Measurements from ENCODE around the gene GNG7.
"Not testable (repeated sequence)": the region's sequence is repeated elsewhere in the genome, so short reads cannot be mapped to it uniquely, and the experiment has no call there.

The GNG7 gene

DNA sequence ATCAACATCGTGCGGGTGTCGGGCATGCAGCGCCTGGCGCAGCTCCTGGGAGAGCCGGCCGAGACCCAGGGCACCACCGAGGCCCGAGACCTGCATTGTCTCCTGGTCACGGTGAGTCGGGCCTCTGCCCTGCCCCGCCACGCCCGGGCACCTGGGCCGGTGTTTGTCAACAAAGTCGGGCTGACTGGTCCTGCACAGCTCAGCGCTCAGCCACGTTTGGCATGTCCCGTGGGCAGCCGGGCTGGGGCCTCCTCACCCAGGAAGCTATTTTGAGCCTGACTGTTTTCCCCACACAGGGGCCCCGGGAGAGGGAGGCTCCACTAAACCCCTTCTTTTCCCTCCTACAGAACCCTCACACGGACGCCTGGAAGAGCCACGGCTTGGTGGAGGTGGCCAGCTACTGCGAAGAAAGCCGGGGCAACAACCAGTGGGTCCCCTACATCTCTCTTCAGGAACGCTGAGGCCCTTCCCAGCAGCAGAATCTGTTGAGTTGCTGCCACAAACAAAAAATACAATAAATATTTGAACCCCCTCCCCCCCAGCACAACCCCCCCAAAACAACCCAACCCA is 225.3 kb downstream of the GNG7 start:
- Mint-ChIP-seq H3K4me3 (peak overlapping the region; percentile 99), H3K27me3 (no peaks in the 10 kb centered on the region), H3K36me3 (ENCODE audit: insufficient read depth) (peaks cover 38% of the 10 kb centered on the region), H3K9me3 (no peaks in the 10 kb centered on the region), H3K4me1 (peaks cover 33% of the 10 kb centered on the region), H3K27ac (ENCODE audit: low read depth) (peak overlapping the region; percentile 98)
- DNase-seq (ENCODE audit: low spot score in 2 of 2), result no peak
- no peak for ATAC-seq (replicated peaks; ENCODE audit: extremely low read depth, poor library complexity, severe bottlenecking)

DNA sequence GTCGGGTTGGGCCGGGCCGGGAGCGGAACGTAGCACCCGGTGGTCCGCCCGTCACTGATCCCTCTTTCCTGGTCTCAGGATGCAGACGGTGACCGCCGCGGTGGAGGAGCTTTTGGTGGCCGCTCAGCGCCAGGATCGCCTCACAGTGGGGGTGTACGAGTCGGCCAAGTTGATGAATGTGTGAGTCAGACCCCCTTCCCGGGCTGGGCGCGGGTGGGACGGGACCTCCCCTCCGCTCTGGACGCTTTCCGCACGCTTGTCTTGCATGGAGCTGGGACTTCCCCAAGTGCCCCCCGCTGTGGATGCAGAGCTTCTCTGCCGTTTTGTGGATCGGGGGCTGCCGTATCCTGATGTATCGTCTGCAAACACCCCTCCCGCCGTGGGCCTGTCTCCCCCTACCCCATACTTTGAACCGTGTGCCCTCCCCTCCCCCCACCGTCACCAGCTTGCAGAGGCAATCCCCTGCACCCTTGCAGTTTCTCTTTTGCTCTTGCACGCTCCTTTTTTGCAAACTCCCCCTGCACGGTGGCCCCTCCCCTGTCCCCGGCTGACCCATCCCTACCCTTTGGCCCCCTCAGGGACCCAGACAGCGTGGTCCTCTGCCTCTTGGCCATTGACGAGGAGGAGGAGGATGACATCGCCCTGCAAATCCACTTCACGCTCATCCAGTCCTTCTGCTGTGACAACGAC is 225.9 kb downstream of the GNG7 start:
- Mint-ChIP-seq H3K9me3 (no peaks in the 10 kb centered on the region), H3K36me3 (ENCODE audit: insufficient read depth) (peaks cover 38% of the 10 kb centered on the region), H3K27me3 (no peaks in the 10 kb centered on the region), H3K4me3 (peak overlapping the region; percentile 99), H3K4me1 (peaks cover 33% of the 10 kb centered on the region), H3K27ac (ENCODE audit: low read depth) (peak overlapping the region; percentile 98)
- DNase-seq (ENCODE audit: low spot score in 2 of 2), result peak in 1 of 2 donors; percentile 35
- ATAC-seq (replicated peaks; ENCODE audit: extremely low read depth, poor library complexity, severe bottlenecking), result peak; percentile 1

DNA sequence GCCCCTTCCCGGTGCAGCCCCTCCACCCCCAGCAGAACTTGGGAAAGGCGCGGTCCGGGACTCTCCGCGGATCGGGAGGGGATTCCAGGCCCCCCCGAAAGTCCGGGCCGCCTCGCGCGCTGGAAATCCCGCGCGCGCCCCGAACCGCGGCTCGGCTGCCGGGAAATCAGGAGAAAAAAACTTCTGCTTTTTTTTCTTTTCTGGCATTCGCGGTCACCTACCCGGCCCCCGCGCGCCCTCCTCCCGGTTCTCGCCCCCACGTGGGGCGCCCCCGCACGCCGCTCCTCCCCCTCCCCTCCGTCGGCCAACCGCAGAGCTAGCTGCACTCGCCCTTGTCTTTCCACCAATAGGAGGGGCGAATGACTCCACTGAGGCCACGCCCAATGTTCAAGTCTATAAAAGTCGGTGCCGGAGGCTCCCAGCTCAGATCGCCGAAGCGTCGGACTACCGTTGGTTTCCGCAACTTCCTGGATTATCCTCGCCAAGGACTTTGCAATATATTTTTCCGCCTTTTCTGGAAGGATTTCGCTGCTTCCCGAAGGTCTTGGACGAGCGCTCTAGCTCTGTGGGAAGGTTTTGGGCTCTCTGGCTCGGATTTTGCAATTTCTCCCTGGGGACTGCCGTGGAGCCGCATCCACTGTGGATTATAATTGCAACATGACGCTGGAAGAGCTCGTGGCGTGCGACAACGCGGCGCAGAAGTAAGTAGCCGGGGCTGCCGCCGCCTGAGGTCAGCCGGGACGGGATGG is 226.6 kb downstream of the GNG7 start, which contains the start of gene GADD45B:
GADD45B (plus strand) TSS at position 426 of the 749 bp plus-strand sequence; CDS start at position 658, 232 bp downstream.
- Mint-ChIP-seq H3K4me1 (peaks cover 33% of the 10 kb centered on the region), H3K9me3 (no peaks in the 10 kb centered on the region), H3K36me3 (ENCODE audit: insufficient read depth) (peaks cover 38% of the 10 kb centered on the region), H3K4me3 (peak within 1 kb of the TSS; percentile 99), H3K27me3 (no peaks in the 10 kb centered on the region), H3K27ac (ENCODE audit: low read depth) (peak within 1 kb of the TSS; percentile 98)
- DNase-seq (ENCODE audit: low spot score in 2 of 2) (peak; percentile 96 to 98), ATAC-seq (replicated peaks; ENCODE audit: extremely low read depth, poor library complexity, severe bottlenecking) (peak; percentile 61)

DNA sequence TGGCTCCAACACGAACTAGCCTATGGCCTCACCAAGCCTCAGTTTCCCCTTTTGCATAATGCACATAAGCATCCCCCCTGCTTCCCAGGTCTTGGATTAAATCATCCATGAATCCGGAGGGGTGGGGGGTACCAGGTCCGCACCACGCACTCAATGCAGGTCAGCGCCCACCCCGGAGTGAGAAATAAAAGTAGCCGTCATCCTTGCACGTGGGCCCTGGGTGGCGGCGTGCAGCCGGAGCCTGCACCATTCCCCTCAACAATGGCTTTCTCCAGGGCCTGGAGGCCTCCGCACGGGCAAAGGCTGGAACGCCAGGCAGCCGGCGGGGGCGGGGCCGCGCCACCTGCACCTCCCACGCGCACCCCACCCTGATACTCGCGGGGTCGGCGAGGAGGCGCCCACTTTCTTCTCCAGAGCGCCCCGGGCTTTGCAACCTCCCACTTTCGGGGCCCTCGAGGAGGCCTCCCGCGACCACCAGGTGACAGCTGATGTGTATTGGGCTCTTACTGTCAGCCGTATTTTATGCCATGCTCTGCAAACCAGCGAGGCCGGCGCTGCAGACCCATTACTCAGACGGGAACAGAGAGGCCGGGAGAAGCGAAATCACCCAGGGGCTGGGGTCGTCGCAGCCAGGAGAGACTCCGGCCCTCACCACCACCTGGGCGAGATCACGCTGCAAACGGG is 227.3 kb downstream of the GNG7 start:
- peaks cover 33% of the 10 kb centered on the region for H3K4me1 Mint-ChIP-seq
- H3K27me3 Mint-ChIP-seq, result no peaks in the 10 kb centered on the region
- H3K4me3 Mint-ChIP-seq, result peak overlapping the region; percentile 99
- H3K9me3 Mint-ChIP-seq, result no peaks in the 10 kb centered on the region
- peak overlapping the region; percentile 98 for H3K27ac Mint-ChIP-seq (ENCODE audit: low read depth)
- peak; percentile 24 for ATAC-seq (replicated peaks; ENCODE audit: extremely low read depth, poor library complexity, severe bottlenecking)
- peak; percentile 35 to 41 for DNase-seq (ENCODE audit: low spot score in 2 of 2)
- peaks cover 38% of the 10 kb centered on the region for H3K36me3 Mint-ChIP-seq (ENCODE audit: insufficient read depth)

DNA sequence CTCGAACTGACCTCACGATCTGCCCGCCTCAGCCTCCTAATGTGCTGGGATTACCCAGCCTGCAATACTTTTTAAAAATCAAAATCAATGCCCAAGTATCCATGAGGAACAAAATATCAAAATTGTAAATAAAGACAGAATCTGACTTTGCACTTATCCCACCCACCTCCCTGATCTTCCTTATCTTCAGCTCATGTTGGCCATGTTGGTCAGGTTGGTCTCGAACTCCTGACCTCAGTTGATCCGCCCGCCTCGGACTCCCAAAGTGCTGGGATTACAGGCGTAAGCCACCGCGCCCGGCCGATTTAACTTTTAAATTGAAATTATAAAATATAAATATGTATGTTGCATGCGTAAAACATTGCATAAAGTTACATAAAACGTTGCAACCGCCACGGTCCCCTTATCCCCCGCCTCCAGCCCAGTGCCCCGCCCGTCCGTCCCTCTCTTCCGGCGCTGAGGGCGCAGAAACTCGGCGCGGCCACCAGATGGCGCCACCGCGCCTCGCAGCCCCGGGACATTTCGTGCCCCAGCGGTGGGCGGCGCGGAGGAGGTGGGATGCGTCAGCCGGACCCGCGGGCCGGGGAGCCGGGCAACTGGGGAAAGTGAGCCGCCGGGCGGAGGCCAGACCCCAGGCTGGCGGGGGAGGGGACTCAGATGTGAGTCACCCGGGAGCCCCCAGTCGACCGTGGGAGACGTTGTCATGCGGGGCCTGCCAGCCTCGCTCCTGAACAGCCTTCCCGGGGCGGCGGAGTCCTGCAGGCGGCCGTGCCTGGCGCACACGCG is 228.1 kb downstream of the GNG7 start:
- H3K4me1 Mint-ChIP-seq, result peaks cover 33% of the 10 kb centered on the region
- DNase-seq (ENCODE audit: low spot score in 2 of 2) (peak; percentile 79 to 80), ATAC-seq (replicated peaks; ENCODE audit: extremely low read depth, poor library complexity, severe bottlenecking) (peak; percentile 40)
- H3K4me3 Mint-ChIP-seq, result peak overlapping the region; percentile 99
- peak overlapping the region; percentile 98 for H3K27ac Mint-ChIP-seq (ENCODE audit: low read depth)
- peaks cover 38% of the 10 kb centered on the region for H3K36me3 Mint-ChIP-seq (ENCODE audit: insufficient read depth)
- no peaks in the 10 kb centered on the region for H3K9me3 Mint-ChIP-seq
- no peaks in the 10 kb centered on the region for H3K27me3 Mint-ChIP-seq

DNA sequence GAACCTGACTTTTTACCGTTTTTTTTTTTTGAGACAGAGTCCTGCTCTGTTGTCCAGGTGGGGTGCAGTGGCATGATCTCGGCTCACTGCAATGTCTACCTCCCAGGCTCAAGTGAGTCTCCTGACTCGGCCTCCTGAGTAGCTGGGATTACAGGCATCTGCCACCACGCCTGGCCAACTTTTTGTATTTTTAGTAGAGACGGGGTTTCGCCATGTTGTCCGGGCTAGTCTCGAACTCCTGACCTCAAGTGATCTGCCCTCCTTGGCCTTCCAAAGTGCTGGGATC is 232.6 kb downstream of the GNG7 start:
- not testable (repeated sequence) for H3K27me3 Mint-ChIP-seq; DNase-seq (ENCODE audit: low spot score in 2 of 2); ATAC-seq (replicated peaks; ENCODE audit: extremely low read depth, poor library complexity, severe bottlenecking); H3K4me1 Mint-ChIP-seq; H3K27ac Mint-ChIP-seq (ENCODE audit: low read depth); H3K9me3 Mint-ChIP-seq; H3K4me3 Mint-ChIP-seq; H3K36me3 Mint-ChIP-seq (ENCODE audit: insufficient read depth)

DNA sequence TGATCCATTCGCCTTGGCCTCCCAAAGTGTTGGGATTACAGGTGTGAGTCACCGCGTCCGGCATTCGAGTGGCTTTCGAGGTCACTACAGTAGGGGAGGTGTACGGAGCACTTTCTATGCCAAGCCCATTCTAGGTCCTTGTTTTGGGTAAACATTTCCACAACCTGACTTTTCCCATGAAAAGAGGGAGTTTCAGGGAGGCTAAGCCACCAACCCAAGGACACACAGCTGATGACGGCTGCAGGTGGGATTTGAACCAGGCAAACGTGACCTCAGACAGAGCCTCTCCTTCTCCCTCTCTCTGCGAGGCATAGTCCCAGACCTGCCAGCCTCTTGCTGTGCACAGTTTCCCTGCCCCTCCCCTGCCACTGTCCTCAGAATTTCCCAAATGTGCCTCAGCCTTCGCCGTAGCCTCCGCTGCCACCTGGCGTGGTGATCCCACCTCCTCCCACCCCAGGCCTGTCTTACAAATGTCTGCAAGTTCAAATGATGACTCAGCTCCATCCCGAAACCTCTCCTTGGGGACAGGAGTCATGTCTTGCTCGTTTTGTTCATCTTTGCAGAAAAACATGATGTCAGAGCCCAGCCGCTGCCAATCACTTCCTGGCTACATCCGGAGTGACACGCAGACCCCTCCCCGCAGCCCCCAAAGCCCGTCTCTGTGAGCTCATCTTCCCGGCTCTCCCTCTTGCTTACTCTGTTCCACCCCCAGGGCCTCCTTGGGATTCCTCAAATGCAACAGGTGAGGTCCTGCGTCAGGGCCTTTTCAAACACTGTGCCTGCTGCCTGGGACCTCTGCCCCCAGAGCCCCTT is 233.2 kb downstream of the GNG7 start:
- H3K27ac Mint-ChIP-seq (ENCODE audit: low read depth), result no peak overlapping the region
- no peak for ATAC-seq (replicated peaks; ENCODE audit: extremely low read depth, poor library complexity, severe bottlenecking)
- DNase-seq (ENCODE audit: low spot score in 2 of 2), result no peak
- H3K9me3 Mint-ChIP-seq, result no peaks in the 10 kb centered on the region
- no peaks in the 10 kb centered on the region for H3K4me1 Mint-ChIP-seq
- no peaks in the 10 kb centered on the region for H3K27me3 Mint-ChIP-seq
- H3K36me3 Mint-ChIP-seq (ENCODE audit: insufficient read depth), result no peaks in the 10 kb centered on the region
- H3K4me3 Mint-ChIP-seq, result no peak overlapping the region

DNA sequence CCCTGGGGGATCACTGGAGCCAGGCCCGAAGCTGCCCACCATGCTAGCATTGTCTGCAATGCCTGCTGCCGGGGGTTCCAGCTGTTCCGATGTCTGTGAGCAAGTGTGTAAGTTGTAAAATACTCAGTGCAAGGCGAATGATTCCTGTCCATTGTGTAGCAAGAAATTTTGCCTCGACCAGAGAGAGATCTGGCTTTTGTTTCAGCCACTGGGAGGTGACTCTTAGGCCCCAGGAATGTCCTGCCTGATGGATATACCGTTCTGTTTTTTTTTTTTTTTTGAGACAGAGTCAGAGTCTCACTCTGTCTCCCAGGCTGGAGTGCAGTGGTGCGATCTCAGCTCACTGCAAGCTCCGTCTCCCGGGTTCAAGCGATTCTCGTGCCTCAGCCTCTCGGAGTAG is 233.9 kb downstream of the GNG7 start:
- no peak overlapping the region for H3K27ac Mint-ChIP-seq (ENCODE audit: low read depth)
- H3K9me3 Mint-ChIP-seq, result no peaks in the 10 kb centered on the region
- DNase-seq (ENCODE audit: low spot score in 2 of 2) (no peak), ATAC-seq (replicated peaks; ENCODE audit: extremely low read depth, poor library complexity, severe bottlenecking) (no peak)
- no peak overlapping the region for H3K4me3 Mint-ChIP-seq
- H3K36me3 Mint-ChIP-seq (ENCODE audit: insufficient read depth), result no peaks in the 10 kb centered on the region
- no peaks in the 10 kb centered on the region for H3K4me1 Mint-ChIP-seq
- H3K27me3 Mint-ChIP-seq, result no peaks in the 10 kb centered on the region

DNA sequence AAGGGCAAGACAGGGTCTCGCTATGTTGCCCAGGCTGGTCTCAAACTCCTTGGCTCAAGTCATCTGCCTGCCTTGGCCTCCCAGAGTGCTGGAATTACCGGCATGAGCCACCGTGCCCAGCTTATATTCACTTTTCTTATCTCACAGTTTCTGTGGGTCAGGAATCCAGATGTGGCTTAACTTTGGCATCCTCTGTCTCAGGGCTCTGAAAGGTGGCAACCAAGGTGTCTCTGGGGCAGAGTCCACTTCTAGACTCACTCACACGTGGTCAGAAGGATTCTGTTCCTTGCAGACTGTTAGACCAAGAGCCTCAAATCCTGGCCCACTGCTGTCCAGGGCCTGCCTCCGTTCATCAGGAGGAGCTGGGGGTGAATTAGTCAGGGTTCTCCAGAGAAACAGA is 238.1 kb downstream of the GNG7 start:
- ATAC-seq (replicated peaks; ENCODE audit: extremely low read depth, poor library complexity, severe bottlenecking) (no peak), DNase-seq (ENCODE audit: low spot score in 2 of 2) (no peak)
- no peaks in the 10 kb centered on the region for H3K9me3 Mint-ChIP-seq
- no peak overlapping the region for H3K27ac Mint-ChIP-seq (ENCODE audit: low read depth)
- H3K4me1 Mint-ChIP-seq, result peaks cover 5% of the 10 kb centered on the region
- no peaks in the 10 kb centered on the region for H3K36me3 Mint-ChIP-seq (ENCODE audit: insufficient read depth)
- H3K27me3 Mint-ChIP-seq, result no peaks in the 10 kb centered on the region
- H3K4me3 Mint-ChIP-seq, result no peak overlapping the region

DNA sequence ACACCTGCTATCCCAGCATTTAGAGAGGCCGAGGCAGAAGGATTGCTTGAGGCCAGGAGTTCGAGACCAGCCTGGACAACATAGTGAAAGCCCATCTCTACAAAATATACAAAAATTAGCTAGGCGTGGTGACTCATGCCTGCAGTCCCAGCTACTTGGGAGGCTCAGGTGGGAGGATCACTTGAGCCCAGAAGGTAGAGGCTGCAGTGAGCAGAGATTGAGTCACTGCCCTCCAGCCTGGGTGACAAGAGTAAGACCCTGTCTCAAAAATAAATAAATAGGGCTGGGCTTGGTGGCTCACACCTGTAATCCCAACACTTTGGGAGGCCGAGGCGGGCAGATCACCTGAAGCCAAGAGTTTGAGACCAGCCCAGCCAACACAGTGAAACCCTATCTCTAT is 238.8 kb downstream of the GNG7 start:
- not testable (repeated sequence) for H3K9me3 Mint-ChIP-seq; H3K4me3 Mint-ChIP-seq; H3K27me3 Mint-ChIP-seq; DNase-seq (ENCODE audit: low spot score in 2 of 2); H3K4me1 Mint-ChIP-seq; H3K36me3 Mint-ChIP-seq (ENCODE audit: insufficient read depth); ATAC-seq (replicated peaks; ENCODE audit: extremely low read depth, poor library complexity, severe bottlenecking); H3K27ac Mint-ChIP-seq (ENCODE audit: low read depth)

DNA sequence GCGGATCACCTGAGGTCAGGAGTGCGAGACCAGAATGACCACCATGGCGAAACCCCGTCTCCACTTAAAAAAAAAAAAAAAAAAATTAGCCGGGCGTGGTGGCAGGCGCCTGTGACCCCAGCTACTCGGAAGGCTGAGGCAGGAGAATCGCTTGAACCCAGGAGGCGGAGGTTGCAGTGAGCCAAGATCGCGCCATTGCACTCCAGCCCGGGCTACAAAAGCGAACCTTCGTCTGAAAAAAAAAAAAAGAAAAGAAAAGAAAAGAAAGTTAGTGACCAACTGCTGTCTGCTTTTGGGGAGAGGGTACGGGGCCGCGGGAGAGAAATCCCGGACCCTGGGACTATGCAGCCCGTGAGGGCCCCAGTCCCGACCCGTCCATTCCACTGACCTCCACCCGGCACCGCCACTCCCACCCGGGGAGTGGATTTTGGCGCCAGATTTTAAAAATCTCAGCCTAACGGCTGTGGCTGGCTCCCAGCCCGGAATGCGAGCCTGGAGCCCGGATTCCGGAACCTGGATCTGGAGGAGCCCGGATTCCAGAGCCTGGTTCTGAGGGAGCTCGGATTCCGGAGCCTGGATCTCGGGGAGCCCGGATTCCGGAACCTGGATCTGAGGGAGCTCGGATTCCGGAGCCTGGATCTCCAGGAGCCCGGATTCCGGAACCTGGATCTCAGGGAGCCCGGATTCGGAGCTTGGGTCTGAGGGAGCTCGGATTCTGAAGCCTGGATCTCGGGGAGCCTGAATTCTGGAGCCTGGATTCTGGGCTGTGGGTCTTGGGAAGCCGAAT is 239.7 kb downstream of the GNG7 start:
- H3K4me3 Mint-ChIP-seq, result no peak overlapping the region
- no peaks in the 10 kb centered on the region for H3K36me3 Mint-ChIP-seq (ENCODE audit: insufficient read depth)
- DNase-seq (ENCODE audit: low spot score in 2 of 2) (no peak), ATAC-seq (replicated peaks; ENCODE audit: extremely low read depth, poor library complexity, severe bottlenecking) (no peak)
- H3K27ac Mint-ChIP-seq (ENCODE audit: low read depth), result no peak overlapping the region
- peaks cover 5% of the 10 kb centered on the region for H3K4me1 Mint-ChIP-seq
- H3K9me3 Mint-ChIP-seq, result no peaks in the 10 kb centered on the region
- H3K27me3 Mint-ChIP-seq, result no peaks in the 10 kb centered on the region

All from central memory CD8-positive, alpha-beta T cell (primary cell).